ENCODE measurements around the gene PDE1C.

The PDE1C gene

DNA sequence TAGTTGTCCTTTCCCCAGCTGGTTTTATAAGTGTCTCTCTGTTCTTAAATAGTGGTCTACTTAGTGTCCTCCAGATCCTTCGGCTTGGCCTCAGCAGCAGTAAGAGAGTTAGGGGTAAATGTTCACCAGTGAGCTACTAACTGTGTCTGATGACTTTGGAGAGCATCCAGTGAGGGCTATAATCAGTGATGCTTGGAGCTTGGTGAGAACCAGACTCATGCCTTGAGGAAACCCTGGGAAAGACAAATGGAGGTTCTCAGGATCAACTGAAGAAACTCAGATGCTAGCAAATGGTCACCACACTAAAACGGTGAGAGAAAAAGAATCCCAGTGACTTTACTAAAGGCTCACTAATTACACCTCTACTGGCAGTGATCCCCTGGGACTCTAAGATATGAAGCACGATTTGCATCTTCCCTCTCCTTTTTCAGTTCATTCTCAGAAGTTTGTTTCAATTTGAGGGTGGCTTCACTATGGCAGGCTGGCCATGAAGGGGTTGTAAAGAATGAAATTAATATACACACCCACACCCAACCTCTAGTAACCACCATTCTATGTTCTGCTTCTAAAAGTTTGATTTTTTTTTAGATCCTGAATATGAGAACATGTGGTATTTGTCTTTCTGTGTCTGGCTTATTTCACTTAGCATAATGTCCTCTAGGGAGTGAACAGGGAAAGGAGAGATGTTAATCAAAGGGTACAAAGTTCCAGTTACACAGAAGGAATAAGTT lies 177.9 kb downstream of the PDE1C start:
- no peak for DNase-seq (ENCODE audit: low spot score)

DNA sequence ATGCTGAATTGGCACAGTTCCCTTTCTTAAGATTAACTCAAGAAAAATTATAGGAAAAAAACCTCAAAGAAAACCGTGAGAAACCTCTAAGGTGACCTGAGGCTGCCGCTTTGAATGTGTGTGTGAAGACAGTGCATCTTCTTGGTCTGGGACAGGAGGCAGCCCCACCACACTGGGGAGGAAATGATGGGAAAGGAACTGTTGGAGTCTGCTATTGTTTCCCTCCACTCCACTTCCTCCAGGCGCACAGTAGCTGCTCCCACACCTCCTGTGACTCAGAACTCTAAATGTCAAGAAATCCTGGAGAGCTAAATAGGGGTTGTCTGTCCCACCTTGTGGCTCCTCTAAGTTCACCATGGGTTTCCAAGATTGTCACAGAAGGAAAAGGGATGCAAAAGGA lies 179.4 kb downstream of the PDE1C start:
- peak; percentile 82 for DNase-seq (ENCODE audit: low spot score)

DNA sequence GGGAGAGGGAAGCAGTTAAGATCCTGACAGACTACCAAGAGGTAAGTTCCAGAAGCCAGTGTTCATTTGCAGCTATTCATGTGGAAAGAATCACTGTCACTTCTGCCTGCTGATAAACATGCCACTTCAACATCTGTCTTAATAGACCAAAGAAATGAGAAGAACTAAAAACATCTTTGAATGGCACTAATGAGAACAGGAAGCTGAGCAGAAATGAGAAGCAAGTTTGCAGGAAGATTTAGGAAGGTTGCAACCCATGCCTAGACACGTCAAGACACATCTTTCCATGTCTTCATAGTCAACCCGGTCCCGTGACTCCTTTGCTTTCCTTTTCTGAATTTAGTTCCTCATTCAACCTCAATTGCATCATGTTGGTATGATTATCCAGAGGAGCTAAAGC lies 180.0 kb downstream of the PDE1C start:
- DNase-seq (ENCODE audit: low spot score): no peak

DNA sequence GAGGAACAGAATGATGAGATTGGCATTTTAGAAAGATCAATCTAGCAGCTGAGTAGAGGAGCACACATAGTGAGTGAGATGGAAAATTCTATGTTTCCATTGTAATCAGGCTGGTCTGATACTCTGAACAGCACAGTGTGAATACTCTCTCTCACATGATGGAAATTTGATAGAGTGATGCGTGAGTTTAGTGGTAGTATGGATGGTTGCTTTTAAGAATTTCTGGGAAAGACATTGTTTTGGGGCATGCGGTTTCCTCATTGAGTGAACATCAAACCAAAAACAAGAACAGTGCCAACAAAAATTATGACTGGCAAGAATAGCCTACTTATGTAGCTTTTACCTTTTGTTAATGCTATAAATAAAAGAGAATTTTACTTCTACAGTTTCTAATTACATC lies 183.2 kb downstream of the PDE1C start:
- DNase-seq (ENCODE audit: low spot score): no peak

DNA sequence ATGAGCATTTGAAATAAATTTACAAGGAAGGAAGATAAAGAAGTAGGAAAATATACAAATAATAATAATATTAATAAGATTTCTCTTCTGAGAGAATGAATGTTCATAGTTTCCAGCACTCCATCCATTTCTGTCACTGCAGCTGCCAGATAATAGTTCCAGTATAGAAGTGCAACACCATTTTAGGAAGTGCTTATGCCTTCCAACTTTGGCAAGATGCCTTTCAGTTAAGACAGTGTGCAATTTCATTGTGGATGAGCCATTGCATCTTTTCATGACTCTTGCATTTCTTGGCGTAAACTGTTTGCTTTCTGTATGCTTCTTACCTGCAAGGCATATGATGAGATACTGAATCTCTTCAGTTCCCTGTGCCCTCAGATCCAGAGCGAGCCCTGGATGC lies 185.0 kb downstream of the PDE1C start:
- DNase-seq (ENCODE audit: low spot score): no peak

DNA sequence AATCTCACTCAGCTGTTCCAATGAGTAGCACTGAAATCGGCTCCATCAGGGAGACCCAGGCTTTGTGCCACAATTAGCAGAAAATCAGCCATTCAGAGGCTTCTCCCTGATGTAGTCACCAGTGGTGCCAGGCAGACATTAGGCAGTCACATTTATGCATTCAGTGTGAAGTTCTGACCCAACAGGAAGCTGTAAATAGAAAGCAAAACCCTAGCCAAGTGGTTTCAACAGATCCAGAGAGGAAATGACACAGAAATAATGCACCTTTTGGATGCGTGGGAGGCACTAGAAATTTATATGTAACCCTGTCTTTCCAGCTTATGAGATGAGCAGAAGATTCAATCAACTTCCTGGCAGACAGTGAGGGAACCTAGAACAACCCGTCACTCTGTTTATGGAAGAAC lies 186.4 kb downstream of the PDE1C start:
- peak; percentile 87 for DNase-seq (ENCODE audit: low spot score)

DNA sequence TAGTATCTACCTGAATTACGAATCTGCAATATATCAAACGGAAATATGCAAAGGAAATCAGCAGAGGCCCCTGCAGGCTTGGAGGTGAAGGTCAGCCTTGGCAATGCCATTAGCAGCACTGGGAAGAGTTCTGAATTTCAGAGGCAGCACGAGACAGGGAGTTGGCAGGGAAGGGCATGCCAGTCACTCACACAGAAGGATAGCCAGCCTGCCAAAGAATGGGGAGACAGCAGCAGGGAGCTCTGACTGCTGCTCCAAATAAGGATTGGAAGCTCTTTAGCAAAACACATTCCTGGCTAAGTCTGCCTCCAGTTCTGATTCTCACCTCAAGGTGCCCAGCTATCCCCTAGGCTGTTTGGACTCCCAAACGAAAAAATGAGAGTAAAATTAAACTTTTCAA lies 188.0 kb downstream of the PDE1C start:
- no peak for DNase-seq (ENCODE audit: low spot score)

DNA sequence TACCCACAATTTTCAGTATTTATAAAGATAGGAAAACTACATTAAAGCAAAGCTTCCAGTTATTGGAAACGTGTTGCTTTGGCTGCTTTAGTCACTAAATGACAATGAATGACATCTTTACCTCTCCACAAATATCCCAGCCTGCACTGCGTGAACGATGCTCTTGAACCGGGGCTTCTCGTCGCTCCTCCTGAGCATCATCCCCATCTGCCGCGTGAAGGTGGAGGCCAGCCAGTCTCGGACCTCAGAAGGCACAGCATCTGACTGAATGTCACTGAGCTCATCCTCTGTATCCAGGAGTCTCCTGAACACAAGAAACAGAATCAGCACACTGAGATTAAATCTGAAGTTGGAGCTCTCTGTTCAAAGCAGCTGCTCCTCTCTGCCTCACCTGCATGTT lies 191.3 kb downstream of the PDE1C start:
- no peak for DNase-seq (ENCODE audit: low spot score)

DNA sequence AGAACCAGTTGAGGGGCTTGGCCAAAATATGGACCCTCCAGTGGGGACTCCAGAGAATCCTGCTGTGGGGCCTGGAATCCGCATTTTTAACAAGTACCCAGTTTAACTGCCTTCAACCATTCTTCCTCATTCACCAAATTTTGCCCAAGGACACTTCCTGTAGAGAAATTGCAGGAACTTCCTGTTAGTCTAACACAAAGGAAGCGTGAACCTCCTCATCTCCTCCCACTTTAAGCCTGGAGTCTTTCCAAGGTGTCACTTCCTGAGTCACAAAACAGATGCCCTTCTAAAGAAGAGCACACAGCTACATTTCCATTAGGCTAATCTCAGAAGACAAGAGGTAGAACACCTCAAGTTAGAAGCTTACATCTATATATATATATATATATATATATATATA lies 194.8 kb downstream of the PDE1C start:
- DNase-seq (ENCODE audit: low spot score): peak; percentile 76

DNA sequence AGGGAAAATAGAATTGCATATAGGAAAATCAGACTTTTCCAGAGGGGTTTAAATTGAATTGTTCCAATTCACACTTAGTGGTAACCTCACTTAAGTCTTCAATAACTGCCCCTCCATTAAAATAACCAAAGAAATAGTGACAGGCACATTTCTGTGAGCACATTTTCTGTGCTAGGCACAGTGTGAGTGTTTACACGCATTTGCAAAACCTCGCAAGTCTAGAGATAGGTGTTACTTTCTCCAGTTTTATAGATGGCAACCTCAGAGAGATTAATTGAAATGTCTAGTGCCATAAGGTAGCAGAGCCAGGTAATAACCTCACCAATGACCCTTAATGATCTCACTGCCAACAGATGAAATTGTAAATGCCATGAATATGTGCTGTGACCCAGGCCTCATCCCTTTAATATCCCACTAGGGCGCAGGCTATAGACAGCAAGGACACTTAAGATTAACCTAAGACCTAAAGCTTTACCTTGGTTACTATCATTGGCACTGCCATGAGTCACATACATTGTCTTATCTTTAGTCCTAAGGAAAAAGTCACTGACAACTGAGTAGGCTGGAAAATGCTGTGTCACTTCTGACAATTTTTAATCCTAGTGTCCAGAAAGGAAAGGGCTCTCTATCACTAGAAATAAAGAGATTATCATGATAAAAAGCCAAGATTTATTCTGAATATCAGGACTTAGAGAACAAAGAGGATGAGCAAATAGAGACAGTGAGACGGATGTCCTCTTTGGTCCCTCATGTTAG lies 195.4 kb downstream of the PDE1C start:
- DNase-seq (ENCODE audit: low spot score): peak; percentile 60

DNA sequence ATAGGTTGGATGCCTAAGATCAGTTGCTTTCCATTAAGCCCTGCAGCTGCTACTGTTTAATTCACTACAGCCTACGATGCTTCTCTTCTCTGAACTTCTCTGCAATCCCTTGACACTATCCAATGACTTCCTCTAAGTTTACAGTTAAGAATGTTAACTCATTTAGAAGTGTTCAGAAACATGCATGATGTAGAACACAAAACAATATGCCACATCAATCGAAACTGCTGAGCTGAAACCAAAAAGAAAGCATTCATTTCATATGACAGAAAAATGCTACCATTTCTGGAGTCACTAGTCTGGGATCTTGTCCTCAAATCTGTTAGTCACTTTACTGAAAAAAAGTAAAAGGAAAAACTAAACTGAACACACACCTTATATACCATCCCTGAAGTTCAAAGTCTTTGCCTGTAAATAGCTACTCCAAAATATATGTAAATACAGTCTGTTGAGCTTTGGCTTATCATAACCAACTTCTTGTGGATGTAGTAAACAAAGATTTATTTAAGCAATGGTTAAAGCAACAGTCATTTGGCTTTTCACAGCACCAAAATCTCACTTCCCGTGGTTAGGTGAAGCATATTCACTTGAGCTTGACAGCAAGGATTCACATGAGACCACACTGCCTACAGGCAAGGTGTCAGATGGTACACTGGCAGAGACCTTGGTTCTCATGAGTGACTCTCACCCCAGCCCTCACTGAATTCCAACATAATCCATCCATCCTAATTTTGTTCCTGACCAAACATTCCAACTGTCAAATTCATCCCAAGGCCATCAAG lies 196.2 kb downstream of the PDE1C start:
- no peak for DNase-seq (ENCODE audit: low spot score)

DNA sequence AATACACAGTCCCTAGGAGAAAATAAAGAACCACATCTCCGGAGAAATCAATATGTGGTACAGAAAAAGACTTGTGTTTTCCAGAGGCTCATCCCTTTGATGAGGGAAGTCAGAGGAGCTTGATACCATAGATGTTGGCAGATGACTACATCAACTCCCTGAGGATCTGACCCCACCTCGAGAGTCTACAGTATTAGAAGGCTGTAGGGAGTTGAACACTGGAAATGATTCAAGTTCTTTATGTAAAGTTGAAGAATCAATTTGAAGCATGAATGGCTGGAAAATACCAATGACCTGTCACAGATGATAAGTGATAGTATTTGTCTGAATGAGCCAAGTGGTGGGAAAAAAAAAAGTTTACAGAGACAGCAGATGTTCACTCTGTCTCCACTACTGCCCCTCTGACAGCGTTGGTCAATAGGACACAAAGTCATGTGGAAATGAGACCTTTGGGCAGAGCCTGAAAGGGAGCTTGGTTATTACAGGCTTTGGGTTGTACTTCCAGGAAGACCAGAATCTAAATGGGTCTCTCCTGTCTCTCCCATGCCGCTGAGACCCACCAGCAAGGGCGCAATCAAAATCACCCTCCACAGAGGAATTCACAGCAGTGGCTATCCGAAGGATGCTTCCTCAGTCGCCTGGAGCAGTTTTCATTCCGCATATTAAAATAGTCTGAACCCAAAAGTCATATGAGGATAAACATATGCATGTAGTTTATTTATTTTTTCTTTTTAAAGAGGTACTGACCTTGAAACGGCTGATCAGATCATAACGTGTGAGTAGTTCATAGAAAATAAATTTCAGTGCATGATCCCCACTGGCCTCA lies 197.4 kb downstream of the PDE1C start:
- DNase-seq (ENCODE audit: low spot score): no peak

DNA sequence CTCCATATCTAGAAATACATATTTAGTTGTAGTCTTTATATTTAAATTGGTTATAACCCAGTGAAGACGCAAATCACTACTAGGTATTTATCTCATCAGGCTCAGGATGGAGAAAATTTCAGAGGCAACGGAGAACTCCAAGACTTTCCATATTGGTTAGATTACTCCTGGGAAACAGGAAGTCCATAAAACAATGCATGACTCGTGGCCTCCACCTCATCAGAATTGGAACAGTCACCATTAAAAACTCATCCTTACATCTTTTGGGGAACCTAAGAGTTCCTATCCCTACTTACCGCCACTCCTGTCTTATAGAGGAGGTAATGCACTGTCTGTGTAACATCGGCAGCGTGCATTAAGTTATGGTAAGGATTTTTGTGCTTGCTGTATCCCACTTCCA lies 205.6 kb downstream of the PDE1C start:
- DNase-seq (ENCODE audit: low spot score): no peak

DNA sequence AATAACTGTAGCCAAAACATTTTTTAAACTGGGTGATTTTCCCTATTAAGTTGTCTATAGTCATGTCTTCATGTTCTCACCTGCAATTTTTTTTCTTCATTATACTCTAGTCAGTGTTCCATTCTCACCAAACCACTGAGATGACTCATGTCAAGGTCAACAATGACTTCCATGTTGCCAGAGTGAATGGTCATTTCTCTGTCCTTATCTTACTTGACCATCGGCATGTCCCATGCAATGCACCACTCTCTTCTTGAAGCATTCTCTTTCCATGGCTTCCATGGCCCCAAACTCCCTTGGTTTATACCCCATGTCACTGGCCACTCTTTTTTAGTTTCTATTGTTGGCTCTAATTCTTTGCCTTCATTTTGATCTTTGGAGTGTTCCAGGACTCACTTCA lies 209.3 kb downstream of the PDE1C start:
- DNase-seq (ENCODE audit: low spot score): no peak

DNA sequence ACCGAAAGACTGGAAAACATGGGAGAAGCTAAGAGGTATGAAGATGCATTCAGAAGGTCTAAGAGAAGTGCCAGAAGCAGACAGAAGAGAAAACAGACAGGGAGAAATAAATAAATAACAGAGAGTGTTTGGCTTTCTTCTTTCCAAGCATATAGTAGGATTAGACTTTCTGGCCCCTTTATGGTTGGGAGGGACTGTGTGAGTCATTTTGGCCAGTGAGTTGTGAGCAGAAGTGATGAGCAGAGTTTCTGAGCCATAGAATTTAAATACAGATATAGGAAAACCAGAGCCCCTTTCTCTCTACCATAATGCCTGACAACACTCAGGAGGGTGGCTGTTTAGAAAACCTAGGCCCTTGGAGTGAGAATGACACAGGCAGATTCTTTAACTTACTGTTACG lies 212.2 kb downstream of the PDE1C start:
- DNase-seq (ENCODE audit: low spot score): no peak

DNA sequence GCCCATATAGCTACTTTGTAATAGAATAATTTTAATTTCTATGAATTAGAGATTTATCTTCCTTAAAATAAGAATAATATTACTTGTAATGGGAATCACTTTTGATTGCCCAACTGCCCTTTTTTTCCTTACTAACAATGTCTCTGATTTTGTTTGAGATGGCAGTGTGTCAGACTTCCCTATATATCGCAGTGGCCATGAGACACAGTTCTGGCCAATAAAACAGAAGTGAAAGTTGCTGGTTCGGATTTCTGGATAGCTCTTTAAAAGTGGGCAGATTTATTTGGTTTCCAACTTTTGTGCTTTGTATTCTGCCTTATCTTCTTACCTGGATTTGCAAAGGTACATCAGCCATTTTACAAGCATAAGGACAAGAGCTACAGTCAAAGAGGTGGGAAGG lies 213.0 kb downstream of the PDE1C start:
- DNase-seq (ENCODE audit: low spot score): no peak

DNA sequence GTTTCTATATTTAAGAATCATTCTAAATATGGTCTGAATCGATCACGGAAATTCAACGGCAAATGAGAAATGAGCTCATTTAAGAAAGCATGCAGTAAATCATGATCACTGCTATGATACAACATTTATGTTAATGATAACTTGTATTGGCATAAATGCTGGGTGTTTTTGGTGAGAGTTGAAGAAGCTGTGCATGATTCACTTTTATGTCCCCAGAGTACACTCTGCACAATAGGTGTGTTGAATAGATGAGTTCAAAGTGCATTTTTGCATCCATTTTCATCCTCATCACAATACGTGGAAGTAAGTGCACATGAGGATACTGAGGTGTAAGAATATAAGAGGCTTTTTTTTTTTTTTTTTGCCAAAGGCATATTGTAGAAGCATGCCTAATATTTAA lies 213.9 kb downstream of the PDE1C start:
- DNase-seq (ENCODE audit: low spot score): no peak

DNA sequence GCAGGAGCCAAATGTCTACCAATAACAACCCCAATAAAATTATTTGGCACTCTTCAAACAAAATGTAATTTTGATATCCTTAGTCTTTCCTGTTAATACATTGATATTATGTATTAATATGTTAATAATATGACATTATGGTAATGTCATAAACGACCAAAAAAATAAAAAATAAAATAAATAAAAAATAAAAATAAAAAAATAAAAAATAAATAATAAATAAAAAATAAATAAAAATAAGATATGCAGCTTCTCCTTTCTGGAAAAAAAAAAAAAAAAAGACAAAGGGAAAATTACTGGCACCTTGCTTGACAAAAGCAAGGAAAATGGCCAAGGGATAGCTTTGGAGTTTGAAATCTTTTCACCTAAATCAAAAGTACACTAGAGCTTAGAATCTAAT lies 214.7 kb downstream of the PDE1C start:
- no peak for DNase-seq (ENCODE audit: low spot score)

DNA sequence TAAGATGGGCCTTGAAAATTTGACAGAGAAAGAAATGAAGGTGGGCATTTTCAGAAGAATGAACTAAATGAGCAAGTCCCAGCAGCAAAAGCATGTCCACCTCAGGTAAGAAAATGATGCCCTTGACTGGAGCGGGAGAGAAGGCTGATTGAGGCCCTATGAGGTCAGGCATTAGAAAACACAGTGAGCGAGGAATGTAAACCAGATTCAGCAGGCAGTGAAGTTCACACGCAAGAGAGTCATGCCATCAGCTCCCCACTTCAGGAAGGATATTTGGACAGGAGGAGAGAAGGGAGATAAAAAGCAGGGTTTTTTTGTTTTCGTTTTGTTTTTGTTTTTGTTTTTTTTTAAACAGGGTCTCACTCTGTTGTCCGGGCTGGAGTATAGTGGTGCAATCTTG lies 216.8 kb downstream of the PDE1C start:
- no peak for DNase-seq (ENCODE audit: low spot score)

DNA sequence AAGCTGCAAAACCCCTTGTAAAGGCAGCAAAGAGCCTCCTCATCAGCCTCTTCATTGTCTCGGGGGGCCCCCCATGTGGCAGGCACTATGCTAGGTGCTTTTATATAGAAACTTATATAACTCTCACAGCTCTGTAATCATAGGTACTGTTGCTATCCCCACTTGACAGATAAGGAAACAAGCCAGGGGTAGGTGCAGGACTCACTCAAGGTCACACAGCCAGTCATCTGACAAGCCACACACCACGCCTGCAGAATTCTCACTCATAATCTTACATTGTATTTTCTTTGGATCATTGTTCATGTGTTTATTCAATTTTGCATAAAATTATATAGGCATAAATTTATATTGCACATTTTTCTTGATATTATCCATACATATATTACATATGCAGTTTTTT lies 217.7 kb downstream of the PDE1C start:
- no peak for DNase-seq (ENCODE audit: low spot score)

DNA sequence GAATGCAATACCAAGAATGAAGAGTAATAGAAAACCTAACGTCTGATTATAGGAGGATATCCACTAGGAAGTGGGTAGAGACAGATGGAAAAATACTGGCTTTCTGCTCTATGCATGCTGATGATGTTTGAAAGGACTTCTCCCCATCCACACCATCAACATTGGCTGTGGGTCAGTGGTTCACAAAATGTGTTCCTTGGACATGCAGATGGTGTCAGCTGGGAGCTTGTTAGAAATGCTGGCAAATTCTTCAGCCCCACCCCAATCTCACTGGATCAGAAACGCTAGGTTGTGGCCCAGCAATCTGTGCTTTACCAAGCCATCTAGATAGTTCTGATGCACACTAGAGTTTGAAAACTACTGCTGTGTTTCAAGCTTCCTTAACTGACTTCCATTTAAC lies 219.1 kb downstream of the PDE1C start:
- DNase-seq (ENCODE audit: low spot score): no peak

DNA sequence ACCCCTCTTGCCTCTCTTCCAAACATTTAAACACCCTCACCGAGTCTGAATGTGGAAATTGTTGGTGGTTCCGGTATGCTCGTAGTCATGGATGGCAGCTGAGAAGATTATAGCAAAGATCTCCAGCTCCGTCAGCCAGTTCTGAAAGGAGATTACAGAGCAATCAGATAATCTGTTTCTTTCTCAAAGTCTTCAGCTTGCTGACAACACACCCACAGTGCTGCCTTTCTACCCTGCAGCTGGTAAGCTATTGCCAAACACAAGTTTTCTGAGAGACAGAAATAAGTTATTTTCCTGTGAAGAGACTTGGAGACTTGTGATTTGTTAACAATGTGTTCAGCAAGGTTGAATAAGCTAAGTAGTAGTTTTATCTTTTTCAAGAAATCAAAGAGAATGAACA lies 219.6 kb downstream of the PDE1C start:
- no peak for DNase-seq (ENCODE audit: low spot score)
